WTC11 (cell line): ENCODE measurements around the gene SPOP. TPM values are rescaled to one million over a fixed set of nuclear protein-coding genes. Genes with fewer than 3 reads are reported as not detected.

Experiments
- ATAC-seq: fragments of 200-7000 bp; cut with Tn5 transposase; 2 replicates; pipeline ENCODE4 v1.10.0; 2021; ENCODE audit warnings: mild to moderate bottlenecking, moderate library complexity
- CTCF ChIA-PET: fragments of 300-600 bp; sonication (Branson Sonifier 250); formaldehyde crosslinking; loops from one replicate; lab custom pipeline; 2021; ENCODE audit warnings: antibody characterized with exemption; lab: Charles Lee
- POLR2A ChIA-PET: fragments of 350-600 bp; sonication (Branson Sonifier 250); formaldehyde crosslinking; loops from one replicate; lab custom pipeline; 2021; ENCODE audit warnings: antibody characterized with exemption; lab: Charles Lee
- DNase-seq: peaks from one replicate; pipeline ENCODE4 v3.0.0; 2021; ENCODE audit warnings: low spot score
- H3K27ac Mint-ChIP-seq: 2 replicates; pipeline ENCODE4 v1.8.0; 2021; ENCODE audit warnings: mixed read lengths
- H3K27me3 Mint-ChIP-seq: 2 replicates; pipeline ENCODE4 v1.8.0; 2021; ENCODE audit warnings: low read depth, mild to moderate bottlenecking, moderate library complexity, mixed read lengths
- H3K36me3 Mint-ChIP-seq: 2 replicates; pipeline ENCODE4 v1.8.0; 2021; ENCODE audit warnings: mixed read lengths
- H3K4me1 Mint-ChIP-seq: 2 replicates; pipeline ENCODE4 v1.8.0; 2022; ENCODE audit warnings: mixed read lengths
- H3K4me3 Mint-ChIP-seq: 2 replicates; pipeline ENCODE4 v1.8.0; 2021; ENCODE audit warnings: mild to moderate bottlenecking, moderate library complexity, mixed read lengths
- H3K9me3 Mint-ChIP-seq: 2 replicates; pipeline ENCODE4 v1.8.0; 2021; ENCODE audit warnings: mixed read lengths
- CBFB ChIP-seq: sonication (generic); formaldehyde crosslinking; IDR thresholded peaks from 2 replicates; pipeline ENCODE4 v1.8.1; 2022; ENCODE audit warnings: mild to moderate bottlenecking, low read depth, missing genetic modification reagents
- CREB1 ChIP-seq: sonication (generic); formaldehyde crosslinking; IDR thresholded peaks from 2 replicates; pipeline ENCODE4 v1.8.0; 2023; ENCODE audit warnings: mild to moderate bottlenecking, missing genetic modification reagents
- CREM ChIP-seq: sonication (generic); formaldehyde crosslinking; IDR thresholded peaks from 2 replicates; pipeline ENCODE4 v1.8.1; 2022; ENCODE audit warnings: mild to moderate bottlenecking, missing genetic modification reagents, moderate library complexity
- EMX1 ChIP-seq: fragments of 250-450 bp; sonication (Bioruptor Pico); IDR thresholded peaks from 2 replicates; pipeline ENCODE4 v1.8.0; 2021; ENCODE audit warnings: mild to moderate bottlenecking
- FOXP1 ChIP-seq: sonication (generic); formaldehyde crosslinking; IDR thresholded peaks from 2 replicates; pipeline ENCODE4 v1.8.0; 2022; ENCODE audit warnings: missing genetic modification reagents, mild to moderate bottlenecking, moderate library complexity, borderline replicate concordance
- GABPB1 ChIP-seq: sonication (generic); formaldehyde crosslinking; IDR thresholded peaks from 2 replicates; pipeline ENCODE4 v1.8.1; 2023; ENCODE audit warnings: mild to moderate bottlenecking, missing genetic modification reagents
- NFE2L1 ChIP-seq: sonication (generic); formaldehyde crosslinking; IDR thresholded peaks from 2 replicates; pipeline ENCODE4 v1.8.1; 2023; ENCODE audit warnings: missing genetic modification reagents
- NR1H2 ChIP-seq: sonication (generic); formaldehyde crosslinking; IDR thresholded peaks from 2 replicates; pipeline ENCODE4 v1.9.0; 2021; ENCODE audit warnings: mild to moderate bottlenecking, moderate library complexity, missing genetic modification reagents
- NR3C1 ChIP-seq: sonication (generic); formaldehyde crosslinking; conservative IDR thresholded peaks from 2 replicates; pipeline ENCODE4 v1.8.1; 2023; ENCODE audit warnings: low read depth, mild to moderate bottlenecking, missing genetic modification reagents
- PRRX2 ChIP-seq: fragments of 250-450 bp; sonication (Bioruptor Pico); IDR thresholded peaks from 2 replicates; pipeline ENCODE4 v1.8.0; 2021; ENCODE audit warnings: mild to moderate bottlenecking
- ZNF121 ChIP-seq: sonication (generic); formaldehyde crosslinking; IDR thresholded peaks from 2 replicates; pipeline ENCODE4 v1.8.0; 2023; ENCODE audit warnings: missing genetic modification reagents
- ZNF396 ChIP-seq: fragments of 250-450 bp; sonication (Bioruptor Pico); IDR thresholded peaks from 2 replicates; pipeline ENCODE4 v1.8.0; 2021; ENCODE audit warnings: mild to moderate bottlenecking, moderate library complexity, borderline replicate concordance
- ZNF416 ChIP-seq: fragments of 250-450 bp; sonication (Bioruptor Pico); IDR thresholded peaks from 2 replicates; pipeline ENCODE4 v1.9.0; 2021; ENCODE audit warnings: mild to moderate bottlenecking, inconsistent platforms
- ZNF423 ChIP-seq: fragments of 250-450 bp; sonication (Bioruptor Pico); IDR thresholded peaks from 2 replicates; pipeline ENCODE4 v2.1.2; 2022; ENCODE audit warnings: mild to moderate bottlenecking, moderate library complexity
- total RNA-seq: library from RNA; stranded (reverse); gene quantifications from 3 replicates; pipeline ENCODE4 v1.2.3, GENCODE V29; 2021
- TF ChIP-seq, protein P1 (sequence below): sonication (generic); formaldehyde crosslinking; IDR thresholded peaks from 2 replicates; pipeline ENCODE4 v1.8.1; 2022; ENCODE audit warnings: low read depth, mild to moderate bottlenecking, moderate library complexity, missing genetic modification reagents, borderline replicate concordance
- TF ChIP-seq, protein P2 (sequence below): fragments of 250-450 bp; sonication (Bioruptor Pico); IDR thresholded peaks from 2 replicates; pipeline ENCODE4 v1.9.0; 2021; ENCODE audit warnings: mild to moderate bottlenecking, borderline replicate concordance
- TF ChIP-seq, protein P3 (sequence below): sonication (generic); formaldehyde crosslinking; IDR thresholded peaks from 2 replicates; pipeline ENCODE4 v1.8.0; 2022; ENCODE audit warnings: mild to moderate bottlenecking, missing genetic modification reagents
- TF ChIP-seq, protein P4 (sequence below): sonication (generic); formaldehyde crosslinking; IDR thresholded peaks from 2 replicates; pipeline ENCODE4 v1.8.1; 2023; ENCODE audit warnings: mild to moderate bottlenecking, missing genetic modification reagents
- TF ChIP-seq, protein P5 (sequence below): sonication (generic); formaldehyde crosslinking; conservative IDR thresholded peaks from 2 replicates; pipeline ENCODE4 v1.8.1; 2023; ENCODE audit warnings: mild to moderate bottlenecking, low read depth, missing genetic modification reagents, moderate library complexity
- TF ChIP-seq, protein P6 (sequence below): sonication (generic); formaldehyde crosslinking; IDR thresholded peaks from 2 replicates; pipeline ENCODE4 v1.8.1; 2022; ENCODE audit warnings: missing genetic modification reagents, borderline replicate concordance
- TF ChIP-seq, protein P7 (sequence below): fragments of 250-450 bp; sonication (Bioruptor Pico); conservative IDR thresholded peaks from 2 replicates; pipeline ENCODE4 v1.9.0; 2021; ENCODE audit warnings: mild to moderate bottlenecking

The SPOP gene
- total RNA-seq, 1 experiment from 2014 or later = 19.2 TPM

DNA sequence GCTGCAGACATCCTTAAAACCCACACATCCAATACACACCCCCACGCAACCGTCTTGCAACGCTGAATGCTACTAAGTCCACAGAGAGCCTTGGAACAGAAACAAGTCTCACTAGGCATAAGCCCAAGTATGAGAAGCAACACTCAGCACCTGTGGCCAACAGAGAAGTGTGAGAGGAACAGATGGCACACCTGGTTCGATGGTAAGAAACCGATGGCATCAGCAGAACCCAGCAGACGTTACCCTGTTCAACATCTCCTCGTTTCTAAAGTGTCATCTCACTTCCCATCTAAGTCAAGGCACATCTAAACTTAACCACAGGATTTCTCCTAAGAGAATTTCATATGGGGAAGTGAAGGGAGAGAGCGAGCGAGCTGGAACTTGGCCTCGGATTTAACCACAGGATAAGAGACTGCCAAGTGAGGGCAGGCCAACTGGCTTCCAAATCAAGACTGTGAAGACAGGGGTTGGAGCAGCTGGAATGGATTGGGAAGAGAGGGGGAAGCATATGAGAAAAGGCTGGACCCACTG, 61.2 kb downstream of the SPOP start (continued):
- TF ChIP-seq, protein P1, sequence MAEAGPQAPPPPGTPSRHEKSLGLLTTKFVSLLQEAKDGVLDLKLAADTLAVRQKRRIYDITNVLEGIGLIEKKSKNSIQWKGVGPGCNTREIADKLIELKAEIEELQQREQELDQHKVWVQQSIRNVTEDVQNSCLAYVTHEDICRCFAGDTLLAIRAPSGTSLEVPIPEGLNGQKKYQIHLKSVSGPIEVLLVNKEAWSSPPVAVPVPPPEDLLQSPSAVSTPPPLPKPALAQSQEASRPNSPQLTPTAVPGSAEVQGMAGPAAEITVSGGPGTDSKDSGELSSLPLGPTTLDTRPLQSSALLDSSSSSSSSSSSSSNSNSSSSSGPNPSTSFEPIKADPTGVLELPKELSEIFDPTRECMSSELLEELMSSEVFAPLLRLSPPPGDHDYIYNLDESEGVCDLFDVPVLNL (CRISPR knock-in tag) = no peak
- no peak for TF ChIP-seq ZNF121 (CRISPR knock-in tag)
- TF ChIP-seq, protein P2, sequence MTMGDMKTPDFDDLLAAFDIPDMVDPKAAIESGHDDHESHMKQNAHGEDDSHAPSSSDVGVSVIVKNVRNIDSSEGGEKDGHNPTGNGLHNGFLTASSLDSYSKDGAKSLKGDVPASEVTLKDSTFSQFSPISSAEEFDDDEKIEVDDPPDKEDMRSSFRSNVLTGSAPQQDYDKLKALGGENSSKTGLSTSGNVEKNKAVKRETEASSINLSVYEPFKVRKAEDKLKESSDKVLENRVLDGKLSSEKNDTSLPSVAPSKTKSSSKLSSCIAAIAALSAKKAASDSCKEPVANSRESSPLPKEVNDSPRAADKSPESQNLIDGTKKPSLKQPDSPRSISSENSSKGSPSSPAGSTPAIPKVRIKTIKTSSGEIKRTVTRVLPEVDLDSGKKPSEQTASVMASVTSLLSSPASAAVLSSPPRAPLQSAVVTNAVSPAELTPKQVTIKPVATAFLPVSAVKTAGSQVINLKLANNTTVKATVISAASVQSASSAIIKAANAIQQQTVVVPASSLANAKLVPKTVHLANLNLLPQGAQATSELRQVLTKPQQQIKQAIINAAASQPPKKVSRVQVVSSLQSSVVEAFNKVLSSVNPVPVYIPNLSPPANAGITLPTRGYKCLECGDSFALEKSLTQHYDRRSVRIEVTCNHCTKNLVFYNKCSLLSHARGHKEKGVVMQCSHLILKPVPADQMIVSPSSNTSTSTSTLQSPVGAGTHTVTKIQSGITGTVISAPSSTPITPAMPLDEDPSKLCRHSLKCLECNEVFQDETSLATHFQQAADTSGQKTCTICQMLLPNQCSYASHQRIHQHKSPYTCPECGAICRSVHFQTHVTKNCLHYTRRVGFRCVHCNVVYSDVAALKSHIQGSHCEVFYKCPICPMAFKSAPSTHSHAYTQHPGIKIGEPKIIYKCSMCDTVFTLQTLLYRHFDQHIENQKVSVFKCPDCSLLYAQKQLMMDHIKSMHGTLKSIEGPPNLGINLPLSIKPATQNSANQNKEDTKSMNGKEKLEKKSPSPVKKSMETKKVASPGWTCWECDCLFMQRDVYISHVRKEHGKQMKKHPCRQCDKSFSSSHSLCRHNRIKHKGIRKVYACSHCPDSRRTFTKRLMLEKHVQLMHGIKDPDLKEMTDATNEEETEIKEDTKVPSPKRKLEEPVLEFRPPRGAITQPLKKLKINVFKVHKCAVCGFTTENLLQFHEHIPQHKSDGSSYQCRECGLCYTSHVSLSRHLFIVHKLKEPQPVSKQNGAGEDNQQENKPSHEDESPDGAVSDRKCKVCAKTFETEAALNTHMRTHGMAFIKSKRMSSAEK (CRISPR knock-in tag) = no peak
- TF ChIP-seq, protein P3, sequence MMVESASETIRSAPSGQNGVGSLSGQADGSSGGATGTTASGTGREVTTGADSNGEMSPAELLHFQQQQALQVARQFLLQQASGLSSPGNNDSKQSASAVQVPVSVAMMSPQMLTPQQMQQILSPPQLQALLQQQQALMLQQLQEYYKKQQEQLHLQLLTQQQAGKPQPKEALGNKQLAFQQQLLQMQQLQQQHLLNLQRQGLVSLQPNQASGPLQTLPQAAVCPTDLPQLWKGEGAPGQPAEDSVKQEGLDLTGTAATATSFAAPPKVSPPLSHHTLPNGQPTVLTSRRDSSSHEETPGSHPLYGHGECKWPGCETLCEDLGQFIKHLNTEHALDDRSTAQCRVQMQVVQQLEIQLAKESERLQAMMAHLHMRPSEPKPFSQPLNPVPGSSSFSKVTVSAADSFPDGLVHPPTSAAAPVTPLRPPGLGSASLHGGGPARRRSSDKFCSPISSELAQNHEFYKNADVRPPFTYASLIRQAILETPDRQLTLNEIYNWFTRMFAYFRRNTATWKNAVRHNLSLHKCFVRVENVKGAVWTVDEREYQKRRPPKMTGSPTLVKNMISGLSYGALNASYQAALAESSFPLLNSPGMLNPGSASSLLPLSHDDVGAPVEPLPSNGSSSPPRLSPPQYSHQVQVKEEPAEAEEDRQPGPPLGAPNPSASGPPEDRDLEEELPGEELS (CRISPR knock-in tag) = no peak

DNA sequence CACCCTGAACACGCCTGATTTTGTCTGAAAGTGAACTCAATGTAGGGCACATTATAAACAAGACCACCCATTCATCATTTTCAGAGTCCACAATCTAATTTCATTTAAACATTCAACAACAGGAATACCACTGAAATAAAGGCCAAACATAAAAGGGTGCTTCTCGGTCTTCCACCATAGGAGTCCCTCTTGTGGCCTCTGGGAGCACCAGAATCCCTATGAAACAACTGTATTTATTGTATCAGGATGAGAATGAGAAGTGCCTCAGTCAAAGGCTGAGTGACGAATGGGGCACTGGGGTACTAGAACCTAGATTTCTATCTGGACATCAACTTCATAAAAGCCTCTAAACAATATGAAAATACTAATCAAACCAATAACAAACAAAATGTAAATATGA, 61.8 kb downstream of the SPOP start:
- H3K4me1 Mint-ChIP-seq = no peaks in the 10 kb centered on the region
- H3K27me3 Mint-ChIP-seq = no peaks in the 10 kb centered on the region
- ATAC-seq (no peak; the same call in 1 of the 2 replicates), DNase-seq (no peak)
- no peaks in the 10 kb centered on the region for H3K9me3 Mint-ChIP-seq
- peaks cover 29% of the 10 kb centered on the region for H3K36me3 Mint-ChIP-seq
- ChIA-PET CTCF (no interaction called here), POLR2A (no interaction called here)
- H3K27ac Mint-ChIP-seq = no peak overlapping the region; the same call in 1 of the 2 replicates
- no peak overlapping the region for H3K4me3 Mint-ChIP-seq
- no peak for TF ChIP-seq NR1H2 (CRISPR knock-in tag)
- TF ChIP-seq CBFB (CRISPR knock-in tag) = no peak
- TF ChIP-seq, protein P4, sequence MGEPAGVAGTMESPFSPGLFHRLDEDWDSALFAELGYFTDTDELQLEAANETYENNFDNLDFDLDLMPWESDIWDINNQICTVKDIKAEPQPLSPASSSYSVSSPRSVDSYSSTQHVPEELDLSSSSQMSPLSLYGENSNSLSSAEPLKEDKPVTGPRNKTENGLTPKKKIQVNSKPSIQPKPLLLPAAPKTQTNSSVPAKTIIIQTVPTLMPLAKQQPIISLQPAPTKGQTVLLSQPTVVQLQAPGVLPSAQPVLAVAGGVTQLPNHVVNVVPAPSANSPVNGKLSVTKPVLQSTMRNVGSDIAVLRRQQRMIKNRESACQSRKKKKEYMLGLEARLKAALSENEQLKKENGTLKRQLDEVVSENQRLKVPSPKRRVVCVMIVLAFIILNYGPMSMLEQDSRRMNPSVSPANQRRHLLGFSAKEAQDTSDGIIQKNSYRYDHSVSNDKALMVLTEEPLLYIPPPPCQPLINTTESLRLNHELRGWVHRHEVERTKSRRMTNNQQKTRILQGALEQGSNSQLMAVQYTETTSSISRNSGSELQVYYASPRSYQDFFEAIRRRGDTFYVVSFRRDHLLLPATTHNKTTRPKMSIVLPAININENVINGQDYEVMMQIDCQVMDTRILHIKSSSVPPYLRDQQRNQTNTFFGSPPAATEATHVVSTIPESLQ (CRISPR knock-in tag) = no peak
- no peak for TF ChIP-seq FOXP1 (CRISPR knock-in tag)
- TF ChIP-seq ZNF396 (CRISPR knock-in tag) = no peak
- TF ChIP-seq PRRX2 = no peak
- no peak for TF ChIP-seq NR3C1
- TF ChIP-seq, protein P5, sequence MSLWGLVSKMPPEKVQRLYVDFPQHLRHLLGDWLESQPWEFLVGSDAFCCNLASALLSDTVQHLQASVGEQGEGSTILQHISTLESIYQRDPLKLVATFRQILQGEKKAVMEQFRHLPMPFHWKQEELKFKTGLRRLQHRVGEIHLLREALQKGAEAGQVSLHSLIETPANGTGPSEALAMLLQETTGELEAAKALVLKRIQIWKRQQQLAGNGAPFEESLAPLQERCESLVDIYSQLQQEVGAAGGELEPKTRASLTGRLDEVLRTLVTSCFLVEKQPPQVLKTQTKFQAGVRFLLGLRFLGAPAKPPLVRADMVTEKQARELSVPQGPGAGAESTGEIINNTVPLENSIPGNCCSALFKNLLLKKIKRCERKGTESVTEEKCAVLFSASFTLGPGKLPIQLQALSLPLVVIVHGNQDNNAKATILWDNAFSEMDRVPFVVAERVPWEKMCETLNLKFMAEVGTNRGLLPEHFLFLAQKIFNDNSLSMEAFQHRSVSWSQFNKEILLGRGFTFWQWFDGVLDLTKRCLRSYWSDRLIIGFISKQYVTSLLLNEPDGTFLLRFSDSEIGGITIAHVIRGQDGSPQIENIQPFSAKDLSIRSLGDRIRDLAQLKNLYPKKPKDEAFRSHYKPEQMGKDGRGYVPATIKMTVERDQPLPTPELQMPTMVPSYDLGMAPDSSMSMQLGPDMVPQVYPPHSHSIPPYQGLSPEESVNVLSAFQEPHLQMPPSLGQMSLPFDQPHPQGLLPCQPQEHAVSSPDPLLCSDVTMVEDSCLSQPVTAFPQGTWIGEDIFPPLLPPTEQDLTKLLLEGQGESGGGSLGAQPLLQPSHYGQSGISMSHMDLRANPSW (CRISPR knock-in tag) = no peak
- TF ChIP-seq CREB1 = no peak
- no peak for TF ChIP-seq EMX1 (CRISPR knock-in tag)
- TF ChIP-seq, protein P6, sequence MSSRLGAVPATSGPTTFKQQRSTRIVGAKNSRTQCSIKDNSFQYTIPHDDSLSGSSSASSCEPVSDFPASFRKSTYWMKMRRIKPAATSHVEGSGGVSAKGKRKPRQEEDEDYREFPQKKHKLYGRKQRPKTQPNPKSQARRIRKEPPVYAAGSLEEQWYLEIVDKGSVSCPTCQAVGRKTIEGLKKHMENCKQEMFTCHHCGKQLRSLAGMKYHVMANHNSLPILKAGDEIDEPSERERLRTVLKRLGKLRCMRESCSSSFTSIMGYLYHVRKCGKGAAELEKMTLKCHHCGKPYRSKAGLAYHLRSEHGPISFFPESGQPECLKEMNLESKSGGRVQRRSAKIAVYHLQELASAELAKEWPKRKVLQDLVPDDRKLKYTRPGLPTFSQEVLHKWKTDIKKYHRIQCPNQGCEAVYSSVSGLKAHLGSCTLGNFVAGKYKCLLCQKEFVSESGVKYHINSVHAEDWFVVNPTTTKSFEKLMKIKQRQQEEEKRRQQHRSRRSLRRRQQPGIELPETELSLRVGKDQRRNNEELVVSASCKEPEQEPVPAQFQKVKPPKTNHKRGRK (CRISPR knock-in tag) = no peak
- no peak for TF ChIP-seq NFE2L1 (CRISPR knock-in tag)
- TF ChIP-seq, protein P7, sequence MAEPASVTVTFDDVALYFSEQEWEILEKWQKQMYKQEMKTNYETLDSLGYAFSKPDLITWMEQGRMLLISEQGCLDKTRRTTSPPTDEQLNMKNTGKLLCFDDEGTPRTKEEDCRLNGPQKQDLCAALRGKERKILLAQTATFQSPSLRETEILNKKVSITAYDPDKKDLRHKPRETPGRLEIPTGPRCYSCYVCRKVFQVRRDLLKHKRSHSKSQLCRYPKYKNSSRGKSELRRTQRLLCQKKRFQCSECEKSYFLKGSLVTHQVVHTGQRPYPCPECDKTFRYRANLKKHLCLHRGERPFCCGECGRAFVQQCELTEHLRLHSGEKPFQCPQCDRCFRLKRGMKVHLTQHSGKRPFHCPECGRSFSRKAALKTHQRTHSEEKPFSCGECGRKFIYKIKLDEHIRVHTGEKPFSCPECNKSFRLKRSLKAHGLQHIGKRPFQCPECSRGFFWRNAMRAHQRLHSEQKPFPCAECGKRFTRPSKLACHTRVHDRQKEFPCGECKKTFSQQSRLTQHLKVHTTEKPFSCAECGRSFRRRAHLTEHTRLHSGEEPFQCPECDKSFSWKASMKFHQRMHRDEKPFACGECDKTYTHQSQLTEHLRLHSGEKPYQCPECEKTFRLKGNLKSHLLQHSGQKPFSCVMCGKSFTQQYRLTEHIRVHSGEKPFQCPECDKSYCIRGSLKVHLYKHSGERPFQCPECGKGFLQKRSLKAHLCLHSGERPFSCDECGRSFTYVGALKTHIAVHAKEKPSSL = no peak
- TF ChIP-seq ZNF423 = no peak
- no peak for TF ChIP-seq CREM (CRISPR knock-in tag)
- TF ChIP-seq GABPB1 (CRISPR knock-in tag) = no peak
- TF ChIP-seq ZNF416 = no peak
